CD4-positive, alpha-beta T cell (primary cell): ENCODE results near the gene MSI1. TPM values are rescaled to one million over a fixed set of nuclear protein-coding genes. Genes with fewer than 3 reads are reported as not detected.
A peak's percentile ranks its signal among the peaks of the same experiment; 100 is the strongest.

Source experiments
- ATAC-seq: fragments of 200-7000 bp; cut with Tn5 transposase; one replicate; pipeline ENCODE4 v1.10.0; 2022; ENCODE audit warnings: mild to moderate bottlenecking; ENCODE audit not compliant: poor library complexity
- CTCF ChIA-PET: fragments of 350-600 bp; sonication (Branson Sonifier 250); formaldehyde crosslinking; loops from one replicate; lab custom pipeline; 2021; ENCODE audit warnings: antibody characterized with exemption, inconsistent platforms; lab: Charles Lee
- POLR2A ChIA-PET: fragments of 350-600 bp; sonication (Branson Sonifier 250); formaldehyde crosslinking; loops from one replicate; lab custom pipeline; 2021; ENCODE audit warnings: antibody characterized with exemption, inconsistent platforms; lab: Charles Lee
- DNase-seq, 14 experiments: peaks; one replicate each; pipeline ENCODE4 v3.0.0-alpha.2; 2013 to 2020; ENCODE audit warnings: mixed read lengths in 2 of 14
- H3K27ac ChIP-seq, 2 donors: one replicate each; pipeline versions ENCODE4 v1.5.1 to v1.7.0; 2013; ENCODE audit warnings: low read length in 2 of 2, low read depth in 1 of 2, mild to moderate bottlenecking in 1 of 2
- H3K27me3 ChIP-seq, 2 experiments: 1 replicate in 1 of 2; 2 replicates in 1 of 2; pipeline versions ENCODE4 v1.6.1 to v1.7.0; 2013; ENCODE audit warnings: low read length in 2 of 2, control low read depth in 1 of 2, mild to moderate bottlenecking in 1 of 2, moderate library complexity in 1 of 2; ENCODE audit not compliant: insufficient read depth in 2 of 2, control insufficient read depth in 1 of 2
- H3K36me3 ChIP-seq: one replicate; pipeline ENCODE4 v1.6.1; 2013; ENCODE audit warnings: low read length, control low read depth; ENCODE audit not compliant: insufficient read depth
- H3K4me1 ChIP-seq: one replicate; pipeline ENCODE4 v1.6.1; 2013; ENCODE audit warnings: low read length, control low read depth; ENCODE audit not compliant: insufficient read depth
- H3K4me3 ChIP-seq: one replicate; pipeline ENCODE4 v1.5.1; 2013; ENCODE audit warnings: mild to moderate bottlenecking, low read length, moderate library complexity
- H3K9me3 ChIP-seq, 2 experiments: 1 replicate in 1 of 2; 2 replicates in 1 of 2; pipeline versions ENCODE4 v1.6.1 to v1.7.0; 2013; ENCODE audit warnings: low read length in 2 of 2, mild to moderate bottlenecking in 2 of 2, control low read depth in 1 of 2, moderate library complexity in 1 of 2; ENCODE audit not compliant: control insufficient read depth in 1 of 2, insufficient read depth in 1 of 2
- H3K27ac Mint-ChIP-seq: one replicate; pipeline ENCODE4 v1.8.0; 2020; ENCODE audit warnings: mixed read lengths
- H3K27me3 Mint-ChIP-seq: one replicate; pipeline ENCODE4 v1.8.0; 2021; ENCODE audit warnings: mixed read lengths
- H3K36me3 Mint-ChIP-seq: one replicate; pipeline ENCODE4 v1.8.0; 2021; ENCODE audit warnings: low read depth, mixed read lengths
- H3K4me1 Mint-ChIP-seq: one replicate; pipeline ENCODE4 v1.8.0; 2021; ENCODE audit warnings: low read depth, mixed read lengths
- H3K4me3 Mint-ChIP-seq: one replicate; pipeline ENCODE4 v1.8.0; 2020; ENCODE audit warnings: mild to moderate bottlenecking, mixed read lengths
- H3K9me3 Mint-ChIP-seq: one replicate; pipeline ENCODE4 v1.8.0; 2020; ENCODE audit warnings: mixed read lengths
- CTCF ChIP-seq: fragments of 200-600 bp; IDR thresholded peaks from one replicate; pipeline ENCODE4 v1.8.0; 2022; ENCODE audit warnings: antibody characterized with exemption, mild to moderate bottlenecking
- intact Hi-C, 2 experiments: fragments of 100-400 bp; cut with DNase I in 1 of 2; cut with micrococcal nuclease in 1 of 2; formaldehyde crosslinking; loops; one replicate each; pipeline versions ENCODE4 v1.15.1 to v1.9.0; 2023 to 2025; cut with DNase I, micrococcal nuclease
- total RNA-seq, 174 experiments: library from RNA in 2 of 174; stranded (reverse) in 2 of 174; gene quantifications; one replicate each; pipeline ENCODE4 v1.2.3 and lab custom pipeline; 2021 to 2026

MSI1 gene
- total RNA-seq, 2 experiments from 2014 or later: not detected

DNA sequence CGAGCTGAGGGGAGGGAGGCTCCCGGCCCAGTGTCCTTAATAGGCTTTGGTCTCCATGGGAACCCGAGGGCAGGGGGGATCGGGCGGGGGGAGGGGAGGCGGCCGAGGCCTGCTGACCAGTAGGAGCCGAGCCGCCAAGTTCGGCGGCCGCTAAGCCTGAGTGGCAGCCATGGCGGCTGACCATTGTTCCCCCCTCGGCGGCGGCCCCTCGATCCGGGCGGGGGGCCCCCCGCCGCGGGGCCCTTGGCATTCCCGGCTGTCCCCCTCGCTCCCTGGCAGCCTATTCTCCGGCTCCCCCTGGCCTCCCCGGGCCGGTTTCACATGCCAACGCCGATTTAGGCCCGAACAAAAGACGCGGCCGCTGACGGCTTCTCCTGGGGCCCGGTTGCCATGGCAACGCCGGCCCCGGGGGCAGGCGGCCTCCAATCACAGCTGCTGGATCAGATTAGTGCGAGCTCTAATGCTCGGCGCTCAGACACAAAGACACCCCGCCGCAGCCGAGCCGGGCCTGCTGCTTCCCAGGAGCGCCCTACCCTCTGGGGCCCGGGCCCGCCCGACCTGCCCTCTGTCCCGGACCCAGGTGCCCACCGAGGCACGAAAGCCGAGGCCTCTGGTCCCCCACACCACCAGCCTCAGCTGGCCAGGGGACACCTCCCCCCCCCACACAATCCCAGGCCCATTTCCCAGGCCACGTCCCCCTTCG lies 7.3 kb downstream of the MSI1 start:
- H3K9me3 Mint-ChIP-seq: no peaks in the 10 kb centered on the region
- ATAC-seq (no peak), DNase-seq (peak in 2 of 14 experiments; percentile 48 to 51)
- no peaks in the 10 kb centered on the region for H3K4me1 Mint-ChIP-seq
- Histone ChIP-seq H3K36me3 (no peaks in the 10 kb centered on the region), H3K27me3 (peaks cover 35 to 69% of the 10 kb centered on the region in 2 experiments), H3K4me3 (no peak overlapping the region), H3K4me1 (peaks cover 6% of the 10 kb centered on the region), H3K27ac (no peak overlapping the region), H3K9me3 (peaks cover 0 to 5% of the 10 kb centered on the region in 2 experiments)
- TF ChIP-seq CTCF: no peak
- H3K36me3 Mint-ChIP-seq: no peaks in the 10 kb centered on the region
- intact Hi-C loops: no loop called here
- ChIA-PET POLR2A (no interaction called here), CTCF (interaction anchor here (0.8 kb wide), 1 partner anchor 105 kb away, joined by 3 read pairs; no protein-coding TSS in a partner anchor)
- H3K4me3 Mint-ChIP-seq: no peak overlapping the region
- H3K27ac Mint-ChIP-seq: no peak overlapping the region
- H3K27me3 Mint-ChIP-seq: peaks cover 88% of the 10 kb centered on the region

DNA sequence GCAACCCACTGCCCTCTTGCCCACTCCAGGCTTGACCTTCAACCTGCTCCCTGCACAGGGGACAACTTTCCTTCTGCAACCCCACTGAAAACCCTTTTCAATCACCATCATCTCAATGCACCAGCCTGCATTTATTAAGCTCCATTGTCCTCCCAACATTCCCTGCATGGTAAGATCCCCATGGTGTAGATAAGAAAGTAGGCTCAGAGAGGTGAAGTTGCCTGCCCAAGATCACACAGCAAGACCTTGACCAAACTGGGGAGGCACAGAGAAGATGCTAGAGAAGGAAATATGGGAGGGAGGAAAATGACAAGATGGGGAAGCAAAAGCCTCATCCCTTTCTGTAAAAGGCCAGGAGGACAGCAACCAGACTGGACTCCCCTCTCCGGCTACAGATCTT lies 9.8 kb downstream of the MSI1 start:
- peaks cover 0 to 5% of the 10 kb centered on the region in 2 experiments for H3K9me3 ChIP-seq
- Mint-ChIP-seq H3K27me3 (peaks cover 73% of the 10 kb centered on the region), H3K4me3 (no peak overlapping the region), H3K27ac (no peak overlapping the region), H3K9me3 (no peaks in the 10 kb centered on the region), H3K4me1 (no peaks in the 10 kb centered on the region), H3K36me3 (no peaks in the 10 kb centered on the region)
- ChIA-PET CTCF (interaction anchor here (2.2 kb wide), 1 partner anchor 8 kb away, joined by 8 read pairs; no protein-coding TSS in a partner anchor), POLR2A (no interaction called here)
- peaks cover 29 to 52% of the 10 kb centered on the region in 2 experiments for H3K27me3 ChIP-seq
- no peak for TF ChIP-seq CTCF
- no peak overlapping the region for H3K4me3 ChIP-seq
- no peak for DNase-seq
- peaks cover 8% of the 10 kb centered on the region for H3K4me1 ChIP-seq
- no peak overlapping the region for H3K27ac ChIP-seq
- intact Hi-C loops: loop anchor here (5.0 to 10.0 kb wide), 3 partner anchors 293 to 753 kb away; partner anchors contain the start of gene UNC119B (in 1 of the 2)
- ATAC-seq: no peak
- no peaks in the 10 kb centered on the region for H3K36me3 ChIP-seq

DNA sequence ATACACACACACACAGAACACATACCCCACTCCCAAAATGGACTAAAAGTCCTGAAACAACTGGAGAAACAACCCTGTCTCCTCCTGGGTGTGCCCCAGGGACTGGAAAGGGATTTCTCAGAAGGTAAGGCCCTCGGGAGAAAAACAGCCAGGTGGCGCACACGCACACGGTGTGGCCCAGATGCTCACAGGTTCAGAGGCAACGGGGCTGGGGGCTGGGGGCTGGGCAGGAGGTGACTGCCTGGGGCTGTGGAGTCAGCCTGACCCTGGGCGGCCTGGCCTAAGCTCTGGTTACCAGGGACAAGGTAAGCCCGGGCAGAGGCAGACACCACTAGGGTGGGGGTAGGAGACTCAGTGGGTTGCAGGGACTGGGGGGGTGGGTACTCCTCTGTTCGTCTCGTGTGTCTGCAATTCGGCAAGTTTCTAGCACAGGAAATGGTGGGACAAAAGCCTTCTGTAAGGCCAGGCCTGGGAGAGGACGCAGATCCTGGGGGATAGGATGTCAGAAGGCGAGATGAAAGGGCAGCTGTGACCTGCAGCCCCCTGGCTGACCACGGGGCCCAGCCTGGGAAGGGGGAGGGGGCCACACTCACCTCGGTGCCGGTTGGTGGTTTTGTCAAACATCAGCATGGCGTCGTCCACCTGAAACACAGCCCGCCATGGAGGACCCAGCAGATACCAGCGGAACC lies 10.4 kb downstream of the MSI1 start:
- no peak overlapping the region for H3K4me3 Mint-ChIP-seq
- no peaks in the 10 kb centered on the region for H3K9me3 Mint-ChIP-seq
- H3K27ac Mint-ChIP-seq: no peak overlapping the region
- Histone ChIP-seq H3K9me3 (peaks cover 0 to 5% of the 10 kb centered on the region in 2 experiments), H3K4me1 (peaks cover 8% of the 10 kb centered on the region), H3K36me3 (no peaks in the 10 kb centered on the region), H3K27me3 (peaks cover 29 to 47% of the 10 kb centered on the region in 2 experiments), H3K27ac (no peak overlapping the region), H3K4me3 (no peak overlapping the region)
- no peak for ATAC-seq
- POLR2A ChIA-PET: no interaction called here
- TF ChIP-seq CTCF: no peak
- no peaks in the 10 kb centered on the region for H3K36me3 Mint-ChIP-seq
- no peaks in the 10 kb centered on the region for H3K4me1 Mint-ChIP-seq
- intact Hi-C loops: loop anchor here (5.0 to 10.0 kb wide), 3 partner anchors 294 to 754 kb away; partner anchors contain the start of gene UNC119B (in 1 of the 2)
- H3K27me3 Mint-ChIP-seq: peaks cover 72% of the 10 kb centered on the region
- CTCF ChIA-PET: interaction anchor here (2.2 kb wide), 1 partner anchor 9 kb away, joined by 8 read pairs; no protein-coding TSS in a partner anchor
- no peak for DNase-seq
